Panc1 (cell line): ENCODE data around the gene GOLGA1. TPM values are rescaled to one million over a fixed set of nuclear protein-coding genes. Genes with fewer than 3 reads are reported as not detected.

Experiments
- ATAC-seq: fragments of 200-7000 bp; cut with Tn5 transposase; 2 replicates; pipeline ENCODE4 v1.9.1; 2020; ENCODE audit warnings: mild to moderate bottlenecking, moderate library complexity
- BruUV-seq: library from RNA; stranded (reverse); fragments of 400-500 nt; replicated peaks from 2 replicates; lab custom pipeline; 2021; lab: Mats Ljungman, UMichigan
- CTCF ChIA-PET: fragments of 300-600 bp; sonication (Branson Sonifier 250); formaldehyde crosslinking; loops from one replicate; lab custom pipeline; 2022; ENCODE audit warnings: antibody characterized with exemption; lab: Charles Lee
- POLR2A ChIA-PET: fragments of 300-600 bp; sonication (Branson Sonifier 250); formaldehyde crosslinking; loops from one replicate; lab custom pipeline; 2022; ENCODE audit warnings: antibody characterized with exemption; lab: Charles Lee
- DNase-seq: peaks from one replicate; pipeline ENCODE4 v3.0.0-alpha.2; 2010; ENCODE audit warnings: low read depth, low spot score
- H3K27ac ChIP-seq: 2 replicates; pipeline ENCODE4 v1.5.1; 2011; ENCODE audit warnings: mild to moderate bottlenecking, low read length, inconsistent platforms
- H3K27me3 ChIP-seq: fragments of 200-500 bp; sonication (Bioruptor generic); 2 replicates; pipeline ENCODE4 v1.6.0; 2014; ENCODE audit warnings: low read length, inconsistent platforms; ENCODE audit not compliant: control insufficient read depth, insufficient read depth
- H3K36me3 ChIP-seq: fragments of 200-500 bp; sonication (Bioruptor generic); 2 replicates; pipeline ENCODE4 v1.5.1; 2014; ENCODE audit warnings: inconsistent platforms, mild to moderate bottlenecking, low read length, moderate library complexity; ENCODE audit not compliant: control insufficient read depth, insufficient read depth
- H3K4me1 ChIP-seq: 2 replicates; pipeline ENCODE4 v1.5.1; 2011; ENCODE audit warnings: inconsistent platforms, mild to moderate bottlenecking, low read length, moderate library complexity; ENCODE audit not compliant: control insufficient read depth, insufficient read depth
- H3K4me3 ChIP-seq, 2 experiments: 2 replicates each; pipeline ENCODE4 v1.5.1; 2011 to 2012; ENCODE audit warnings: low read depth in 2 of 2, low read length in 2 of 2, mild to moderate bottlenecking in 2 of 2, inconsistent platforms in 1 of 2, moderate library complexity in 1 of 2
- H3K9me3 ChIP-seq: fragments of 200-500 bp; sonication (Bioruptor generic); 2 replicates; pipeline ENCODE4 v1.5.1; 2014; ENCODE audit warnings: low read depth, mild to moderate bottlenecking, inconsistent platforms, low read length, moderate library complexity; ENCODE audit not compliant: control insufficient read depth, insufficient read depth
- CTCF ChIP-seq: fragments of 450-650 bp; IDR thresholded peaks from 2 replicates; pipeline ENCODE4 v1.5.1; 2017; ENCODE audit warnings: mild to moderate bottlenecking
- POLR2AphosphoS5 ChIP-seq: IDR thresholded peaks from 2 replicates; pipeline ENCODE4 v1.6.1; 2012; ENCODE audit warnings: mild to moderate bottlenecking, low read depth, low read length, moderate library complexity
- SIN3A ChIP-seq: IDR thresholded peaks from 2 replicates; pipeline ENCODE4 v1.6.1; 2012; ENCODE audit warnings: low read depth, mild to moderate bottlenecking, low read length, moderate library complexity, borderline replicate concordance; ENCODE audit not compliant: insufficient read depth
- TCF7L2 ChIP-seq: IDR thresholded peaks from 2 replicates; pipeline ENCODE4 v1.6.1; 2011; ENCODE audit warnings: mild to moderate bottlenecking, low read depth, low read length, inconsistent platforms
- in situ Hi-C: cut with HindIII; loops from 2 replicates; pipeline ENCODE4 v1.10.0; 2016; ENCODE audit warnings: low sequenced_read_pairs, low pct_unique_long_range_greater_than_20kb
- intact Hi-C: fragments of 100-400 bp; cut with micrococcal nuclease; formaldehyde crosslinking; loops from one replicate; pipeline ENCODE4 v1.10.0; 2022; ENCODE audit not compliant: unreplicated experiment
- total RNA-seq: library from RNA; stranded (reverse); gene quantifications from one replicate; pipeline ENCODE4 v1.2.1, GENCODE V29; 2021; ENCODE audit not compliant: unreplicated experiment
- TF ChIP-seq, protein P1 (sequence below), 2 experiments: IDR thresholded peaks; 2 replicates each; pipeline ENCODE4 v1.6.1; 2011 to 2012; ENCODE audit warnings: low read depth in 2 of 2, control low read depth in 1 of 2, low read length in 1 of 2, mild to moderate bottlenecking in 1 of 2, moderate library complexity in 1 of 2; ENCODE audit not compliant: insufficient read depth in 1 of 2

GOLGA1 gene
- total RNA-seq, 1 experiment from 2014 or later: 15.5 TPM

DNA sequence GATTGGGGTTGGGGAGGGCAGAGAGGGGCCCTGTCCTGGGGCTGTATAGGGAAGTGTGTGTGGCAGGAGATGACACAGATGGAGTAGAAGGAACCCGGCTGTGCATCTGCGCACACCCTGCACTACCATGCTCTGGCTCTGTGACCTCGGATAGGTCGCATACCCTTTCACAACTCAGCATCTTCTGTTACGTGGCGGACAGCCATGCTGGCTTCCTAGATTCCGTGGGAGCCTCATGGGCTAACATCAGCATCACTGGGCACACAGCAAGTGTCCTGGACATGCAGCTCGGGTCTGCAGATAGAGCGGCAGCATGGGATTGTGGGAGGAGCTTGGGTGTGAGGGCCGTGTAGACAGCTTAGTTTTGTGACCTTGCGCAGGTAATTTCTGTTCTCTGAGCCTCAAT is 69.7 kb downstream of the GOLGA1 start:
- DNase-seq (no peak), ATAC-seq (no peak)
- ChIA-PET CTCF (no interaction called here), POLR2A (no interaction called here)
- H3K27me3 ChIP-seq: no peaks in the 10 kb centered on the region
- in situ Hi-C loops (no loop called here), intact Hi-C loops (no loop called here)
- H3K4me1 ChIP-seq: peaks cover 26% of the 10 kb centered on the region
- BruUV-seq: no TSS peak
- H3K27ac ChIP-seq: peak overlapping the region; percentile 90
- H3K9me3 ChIP-seq: no peaks in the 10 kb centered on the region
- TF ChIP-seq, protein P1, sequence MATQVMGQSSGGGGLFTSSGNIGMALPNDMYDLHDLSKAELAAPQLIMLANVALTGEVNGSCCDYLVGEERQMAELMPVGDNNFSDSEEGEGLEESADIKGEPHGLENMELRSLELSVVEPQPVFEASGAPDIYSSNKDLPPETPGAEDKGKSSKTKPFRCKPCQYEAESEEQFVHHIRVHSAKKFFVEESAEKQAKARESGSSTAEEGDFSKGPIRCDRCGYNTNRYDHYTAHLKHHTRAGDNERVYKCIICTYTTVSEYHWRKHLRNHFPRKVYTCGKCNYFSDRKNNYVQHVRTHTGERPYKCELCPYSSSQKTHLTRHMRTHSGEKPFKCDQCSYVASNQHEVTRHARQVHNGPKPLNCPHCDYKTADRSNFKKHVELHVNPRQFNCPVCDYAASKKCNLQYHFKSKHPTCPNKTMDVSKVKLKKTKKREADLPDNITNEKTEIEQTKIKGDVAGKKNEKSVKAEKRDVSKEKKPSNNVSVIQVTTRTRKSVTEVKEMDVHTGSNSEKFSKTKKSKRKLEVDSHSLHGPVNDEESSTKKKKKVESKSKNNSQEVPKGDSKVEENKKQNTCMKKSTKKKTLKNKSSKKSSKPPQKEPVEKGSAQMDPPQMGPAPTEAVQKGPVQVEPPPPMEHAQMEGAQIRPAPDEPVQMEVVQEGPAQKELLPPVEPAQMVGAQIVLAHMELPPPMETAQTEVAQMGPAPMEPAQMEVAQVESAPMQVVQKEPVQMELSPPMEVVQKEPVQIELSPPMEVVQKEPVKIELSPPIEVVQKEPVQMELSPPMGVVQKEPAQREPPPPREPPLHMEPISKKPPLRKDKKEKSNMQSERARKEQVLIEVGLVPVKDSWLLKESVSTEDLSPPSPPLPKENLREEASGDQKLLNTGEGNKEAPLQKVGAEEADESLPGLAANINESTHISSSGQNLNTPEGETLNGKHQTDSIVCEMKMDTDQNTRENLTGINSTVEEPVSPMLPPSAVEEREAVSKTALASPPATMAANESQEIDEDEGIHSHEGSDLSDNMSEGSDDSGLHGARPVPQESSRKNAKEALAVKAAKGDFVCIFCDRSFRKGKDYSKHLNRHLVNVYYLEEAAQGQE (IDR thresholded peaks at IDR 0.05; ENCODE audit: insufficient read depth in 1 of 2, low read depth in 2 of 2, low read length in 1 of 2): no peak
- no peak for TF ChIP-seq SIN3A
- no peak for TF ChIP-seq POLR2AphosphoS5
- TF ChIP-seq CTCF: no peak
- TF ChIP-seq TCF7L2: no peak
- H3K4me3 ChIP-seq: peak overlapping the region; percentile 89 to 90
- H3K36me3 ChIP-seq: peaks cover 13% of the 10 kb centered on the region

- no peaks in the 10 kb centered on the region for H3K9me3 ChIP-seq
- ChIA-PET POLR2A (no interaction called here), CTCF (no interaction called here)
- peak overlapping the region; percentile 90 for H3K27ac ChIP-seq
- DNase-seq (no peak), ATAC-seq (no peak)
- intact Hi-C loops (no loop called here), in situ Hi-C loops (no loop called here)
- BruUV-seq: no TSS peak
- peak overlapping the region; percentile 89 to 90 for H3K4me3 ChIP-seq
- H3K27me3 ChIP-seq: no peaks in the 10 kb centered on the region
- TF ChIP-seq TCF7L2 (no peak), CTCF (no peak), POLR2AphosphoS5 (no peak), SIN3A (no peak)
- TF ChIP-seq, protein P1 (IDR thresholded peaks at IDR 0.05; ENCODE audit: insufficient read depth in 1 of 2, low read depth in 2 of 2, low read length in 1 of 2): no peak
- H3K4me1 ChIP-seq: peaks cover 26% of the 10 kb centered on the region
- H3K36me3 ChIP-seq: peaks cover 13% of the 10 kb centered on the region
These were observed 70.2 kb downstream of the GOLGA1 start for GRCh38 chr9:124870723-124871122.
